K562 (cell line): ENCODE data around the gene NTM. TPM values are rescaled to one million over a fixed set of nuclear protein-coding genes. Genes with fewer than 3 reads are reported as not detected.

Source experiments
- ATAC-seq: fragments of 200-7000 bp; cut with Tn5 transposase; 3 replicates; pipeline ENCODE4 v1.9.1; 2020; ENCODE audit warnings: moderate library complexity
- BruUV-seq: library from RNA; stranded (reverse); fragments of 400-500 nt; replicated peaks from 2 replicates; lab custom pipeline; 2021; lab: Mats Ljungman, UMichigan
- CTCF ChIA-PET: fragments of 300-600 bp; formaldehyde crosslinking; extraction: SDS; loops from one replicate; lab custom pipeline; 2021; ENCODE audit warnings: low intra/inter-chr PET ratio; lab: Yijun Ruan, JAX
- POLR2A ChIA-PET: fragments of 300-600, 350-650 bp; sonication (Branson Sonifier 250); formaldehyde crosslinking; extraction: SDS; loops from one replicate; lab custom pipeline; 2021; ENCODE audit warnings: antibody characterized with exemption, inconsistent platforms; lab: Yijun Ruan, JAX
- DNase-seq, 4 experiments: peaks; one replicate each; pipeline versions ENCODE4 v3.0.0 to v3.0.0-alpha.2; 2011 to 2018; ENCODE audit warnings: low spot score in 3 of 4, mixed read lengths in 3 of 4; ENCODE audit errors: extremely low read depth in 1 of 4
- FAIRE-seq: peaks from 2 replicates; lab custom pipeline; 2011; peaks lifted over from hg19 to GRCh38; lab: Jason Lieb, UNC
- H2AFZ ChIP-seq: 2 replicates; pipeline ENCODE4 v1.6.0; 2011; ENCODE audit warnings: low read depth, low read length, control low read depth, inconsistent platforms
- H3K27ac ChIP-seq: fragments of 200-600 bp; 3 replicates; pipeline ENCODE4 v1.8.0; 2011; ENCODE audit warnings: low read depth, mild to moderate bottlenecking, control low read depth, inconsistent platforms, low read length, moderate library complexity, mixed read lengths; ENCODE audit errors: extremely low read depth
- H3K27me3 ChIP-seq, 2 experiments: fragments of 300-600 bp in 1 of 2; 2 replicates in 1 of 2; 3 replicates in 1 of 2; pipeline versions ENCODE4 v1.6.0 to v1.8.0; 2011; ENCODE audit warnings: inconsistent platforms in 2 of 2, low read length in 2 of 2, mild to moderate bottlenecking in 1 of 2, mixed read lengths in 1 of 2, moderate library complexity in 1 of 2; ENCODE audit not compliant: control insufficient read depth in 2 of 2, insufficient read depth in 2 of 2
- H3K36me3 ChIP-seq: fragments of 300-600 bp; 3 replicates; pipeline ENCODE4 v1.8.0; 2011; ENCODE audit warnings: mild to moderate bottlenecking, low read length, inconsistent platforms; ENCODE audit not compliant: control insufficient read depth, insufficient read depth
- H3K4me1 ChIP-seq, 2 experiments: fragments of 200-600 bp in 1 of 2; replicated peaks in 1 of 2; 2 replicates in 1 of 2; 3 replicates in 1 of 2; pipeline versions ENCODE4 v1.5.1 to v1.8.0; 2011; ENCODE audit warnings: inconsistent platforms in 2 of 2, low read length in 2 of 2, mild to moderate bottlenecking in 1 of 2, mixed read lengths in 1 of 2, moderate library complexity in 1 of 2; ENCODE audit not compliant: control insufficient read depth in 2 of 2, insufficient read depth in 2 of 2
- H3K4me2 ChIP-seq: 2 replicates; pipeline ENCODE4 v1.6.1; 2011; ENCODE audit warnings: low read length, control low read depth, inconsistent platforms, mixed read lengths; ENCODE audit not compliant: insufficient read depth
- H3K4me3 ChIP-seq: fragments of 200-600 bp; sonication (generic), shearing (Covaris generic); 2 replicates; pipeline ENCODE4 v1.5.1; 2016; ENCODE audit warnings: control low read depth, inconsistent platforms
- H3K79me2 ChIP-seq: fragments of 200-600 bp; 3 replicates; pipeline ENCODE4 v1.8.0; 2011; ENCODE audit warnings: low read length, inconsistent platforms; ENCODE audit not compliant: control insufficient read depth, insufficient read depth
- H3K9ac ChIP-seq, 2 experiments: 2 replicates each; pipeline versions ENCODE4 v1.6.0 to v1.6.1; 2011; ENCODE audit warnings: low read depth in 2 of 2, low read length in 2 of 2, control low read depth in 1 of 2, inconsistent platforms in 1 of 2, mild to moderate bottlenecking in 1 of 2, mixed read lengths in 1 of 2; ENCODE audit not compliant: insufficient read depth in 1 of 2
- H3K9me1 ChIP-seq: one replicate; pipeline ENCODE4 v1.6.0; 2011; ENCODE audit warnings: inconsistent platforms, mild to moderate bottlenecking, low read length, moderate library complexity; ENCODE audit not compliant: control insufficient read depth, insufficient read depth
- H3K9me3 ChIP-seq: replicated peaks from 2 replicates; pipeline ENCODE4 v1.5.1; 2011; ENCODE audit warnings: low read depth, low read length, inconsistent platforms; ENCODE audit not compliant: control insufficient read depth, insufficient read depth
- H4K20me1 ChIP-seq: replicated peaks from 2 replicates; pipeline ENCODE4 v1.6.1; 2011; ENCODE audit warnings: low read length, inconsistent platforms, mixed read lengths; ENCODE audit not compliant: control insufficient read depth, insufficient read depth
- FOXK2 ChIP-seq, 2 experiments: fragments of 450-650 bp; IDR thresholded peaks in 1 of 2; conservative IDR thresholded peaks in 1 of 2; 2 replicates each; pipeline ENCODE4 v1.6.1; 2016; ENCODE audit warnings: low read depth in 2 of 2, mild to moderate bottlenecking in 1 of 2
- HDAC8 ChIP-seq: fragments of 450-650 bp; IDR thresholded peaks from 2 replicates; pipeline ENCODE4 v1.6.1; 2016; ENCODE audit warnings: mild to moderate bottlenecking, missing genetic modification characterization, moderate library complexity, missing compliant biosample characterization
- HMGN3 ChIP-seq: IDR thresholded peaks from 2 replicates; pipeline ENCODE4 v1.6.1; 2011; ENCODE audit warnings: borderline replicate concordance, low read depth, mild to moderate bottlenecking, mixed read lengths, low read length; ENCODE audit not compliant: insufficient read length; ENCODE audit errors: extremely low read depth
- POLR3G ChIP-seq: IDR thresholded peaks from 2 replicates; pipeline ENCODE4 v1.6.1; 2011; ENCODE audit not compliant: insufficient read length, insufficient replicate concordance; ENCODE audit errors: extremely low read depth
- YY1 ChIP-seq, 3 experiments: IDR thresholded peaks; 2 replicates each; pipeline ENCODE4 v1.6.1; 2011; ENCODE audit warnings: low read length in 2 of 3, mild to moderate bottlenecking in 2 of 3, moderate library complexity in 2 of 3, borderline replicate concordance in 1 of 3, control low read depth in 1 of 3, low read depth in 1 of 3; ENCODE audit not compliant: insufficient read depth in 3 of 3, insufficient replicate concordance in 2 of 3, control insufficient read depth in 1 of 3, insufficient read length in 1 of 3; ENCODE audit errors: extremely low read depth in 1 of 3
- ZNF174 ChIP-seq: fragments of 250-450 bp; sonication (Bioruptor Pico); IDR thresholded peaks from 2 replicates; pipeline ENCODE4 v1.4.0; 2020; ENCODE audit warnings: mild to moderate bottlenecking
- ZNF253 ChIP-seq: fragments of 250-450 bp; sonication (Bioruptor Pico); conservative IDR thresholded peaks from 2 replicates; pipeline ENCODE4 v1.6.1; 2021; ENCODE audit warnings: mild to moderate bottlenecking
- ZNF561 ChIP-seq: fragments of 450-650 bp; formaldehyde crosslinking; conservative IDR thresholded peaks from 2 replicates; pipeline ENCODE4 v1.4.0; 2020; ENCODE audit warnings: mild to moderate bottlenecking, moderate library complexity
- ZNF717 ChIP-seq: fragments of 250-450 bp; sonication (Bioruptor Pico); IDR thresholded peaks from 2 replicates; pipeline ENCODE4 v1.5.0; 2021
- ZNF830 ChIP-seq: fragments of 250-450 bp; sonication (Bioruptor Pico); IDR thresholded peaks from 2 replicates; pipeline ENCODE4 v1.5.0; 2021; ENCODE audit warnings: mild to moderate bottlenecking
- in situ Hi-C: fragments of 300-500 bp; cut with MboI; formaldehyde crosslinking; loops from 4 replicates; pipeline ENCODE4 v1.15.0; 2018; ENCODE audit warnings: inconsistent platforms, mixed read lengths
- intact Hi-C: fragments of 100-400 bp; cut with micrococcal nuclease; formaldehyde crosslinking; loops from 2 replicates; pipeline ENCODE4 v1.14.2; 2022
- polyA plus RNA-seq, 8 experiments: library from polyadenylated mRNA; depleted of rRNA in 4 of 8; stranded (reverse) in 5 of 8; unstranded in 3 of 8; fragments of >200 nt; fragmentation: Nextera tagmentation in 2 of 8; fragmentation: Illumina TruSeq in 1 of 8; extraction: Ambion mirVana in 2 of 8; extraction: Trizol in 1 of 8; gene quantifications; 2 replicates each; pipeline versions ENCODE4 v1.2.1 to v1.2.3, GENCODE V29; 2011 to 2014; ENCODE audit warnings: inconsistent platforms in 1 of 8, missing spikeins in 1 of 8
- total RNA-seq, 7 experiments: library from RNA; depleted of rRNA in 6 of 7; stranded (reverse); fragments of >200 nt in 6 of 7; fragmentation: Illumina TruSeq in 2 of 7; extraction: Trizol in 2 of 7; gene quantifications; 2 replicates each; pipeline versions ENCODE4 v1.2.1 to v1.2.3, GENCODE V29; 2011 to 2021; ENCODE audit warnings: low replicate concordance in 1 of 7
- TF ChIP-seq, protein P1 (sequence below): IDR thresholded peaks from 2 replicates; pipeline ENCODE4 v1.6.1; 2011; ENCODE audit warnings: borderline replicate concordance, low read depth, mild to moderate bottlenecking, moderate library complexity, low read length; ENCODE audit not compliant: insufficient read depth, poor library complexity, severe bottlenecking
- TF ChIP-seq, protein P2 (sequence below): fragments of 200-400 bp; formaldehyde crosslinking; IDR thresholded peaks from 2 replicates; pipeline ENCODE4 v1.6.1; 2017; ENCODE audit warnings: mild to moderate bottlenecking, low read depth, low read length, moderate library complexity
- TF ChIP-seq, protein P3 (sequence below): conservative IDR thresholded peaks from 2 replicates; pipeline ENCODE4 v1.6.1; 2011; ENCODE audit warnings: low read depth, mild to moderate bottlenecking, low read length; ENCODE audit not compliant: control insufficient read depth

NTM gene
- total and polyA plus RNA-seq, 9 of the 15 experiments (the other 6 are each of a cell fraction or from before 2014, with no cell fraction given) = not detected

GRCh38 chr11:131691181-131692041 lies 321.0 kb downstream of the NTM start (continued):
- TF ChIP-seq, protein P1, sequence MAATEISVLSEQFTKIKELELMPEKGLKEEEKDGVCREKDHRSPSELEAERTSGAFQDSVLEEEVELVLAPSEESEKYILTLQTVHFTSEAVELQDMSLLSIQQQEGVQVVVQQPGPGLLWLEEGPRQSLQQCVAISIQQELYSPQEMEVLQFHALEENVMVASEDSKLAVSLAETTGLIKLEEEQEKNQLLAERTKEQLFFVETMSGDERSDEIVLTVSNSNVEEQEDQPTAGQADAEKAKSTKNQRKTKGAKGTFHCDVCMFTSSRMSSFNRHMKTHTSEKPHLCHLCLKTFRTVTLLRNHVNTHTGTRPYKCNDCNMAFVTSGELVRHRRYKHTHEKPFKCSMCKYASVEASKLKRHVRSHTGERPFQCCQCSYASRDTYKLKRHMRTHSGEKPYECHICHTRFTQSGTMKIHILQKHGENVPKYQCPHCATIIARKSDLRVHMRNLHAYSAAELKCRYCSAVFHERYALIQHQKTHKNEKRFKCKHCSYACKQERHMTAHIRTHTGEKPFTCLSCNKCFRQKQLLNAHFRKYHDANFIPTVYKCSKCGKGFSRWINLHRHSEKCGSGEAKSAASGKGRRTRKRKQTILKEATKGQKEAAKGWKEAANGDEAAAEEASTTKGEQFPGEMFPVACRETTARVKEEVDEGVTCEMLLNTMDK = peak; percentile 72

- DNase-seq (no peak), ATAC-seq (no peak), FAIRE-seq (no peak)
- H4K20me1 ChIP-seq = no peaks in the 10 kb centered on the region
- H3K9me3 ChIP-seq = no peaks in the 10 kb centered on the region
- H3K79me2 ChIP-seq = no peaks in the 10 kb centered on the region
- H2AFZ ChIP-seq = no peak overlapping the region
- no peaks in the 10 kb centered on the region for H3K36me3 ChIP-seq
- no peaks in the 10 kb centered on the region for H3K9me1 ChIP-seq
- no peak overlapping the region for H3K4me2 ChIP-seq
- H3K9ac ChIP-seq = no peak overlapping the region
- ChIA-PET CTCF (no interaction called here), POLR2A (no interaction called here)
- no TSS peak for BruUV-seq
- no peak overlapping the region for H3K4me3 ChIP-seq
- H3K27ac ChIP-seq = no peak overlapping the region
- peaks cover 0 to 3% of the 10 kb centered on the region in 2 experiments; a peak in 1 of 5 replicates for H3K27me3 ChIP-seq
- intact Hi-C loops = loop anchor here (5.0 kb wide), 3 partner anchors 335 to 1375 kb away; no protein-coding TSS in a partner anchor
- peaks cover 0 to 16% of the 10 kb centered on the region in 2 experiments; a peak in 2 of 5 replicates for H3K4me1 ChIP-seq
- in situ Hi-C loops = no loop called here
- TF ChIP-seq POLR3G (no peak), ZNF174 (CRISPR knock-in tag) (no peak), ZNF253 (CRISPR knock-in tag) (no peak), HMGN3 (no peak), ZNF561 (CRISPR knock-in tag) (no peak), FOXK2 (conservative IDR thresholded peaks at IDR 0.05 in 1 of 2, IDR thresholded peaks at IDR 0.05 in 1 of 2; ENCODE audit: low read depth in 2 of 2) (no peak), ZNF830 (no peak), ZNF717 (CRISPR knock-in tag) (no peak), HDAC8 (tag) (no peak), YY1 (IDR thresholded peaks at IDR 0.05; ENCODE audit: borderline replicate concordance in 1 of 3, control insufficient read depth in 1 of 3, extremely low read depth in 1 of 3, insufficient read depth in 3 of 3, insufficient read length in 1 of 3, insufficient replicate concordance in 2 of 3, low read depth in 1 of 3, low read length in 2 of 3) (no peak)
- TF ChIP-seq, protein P2, sequence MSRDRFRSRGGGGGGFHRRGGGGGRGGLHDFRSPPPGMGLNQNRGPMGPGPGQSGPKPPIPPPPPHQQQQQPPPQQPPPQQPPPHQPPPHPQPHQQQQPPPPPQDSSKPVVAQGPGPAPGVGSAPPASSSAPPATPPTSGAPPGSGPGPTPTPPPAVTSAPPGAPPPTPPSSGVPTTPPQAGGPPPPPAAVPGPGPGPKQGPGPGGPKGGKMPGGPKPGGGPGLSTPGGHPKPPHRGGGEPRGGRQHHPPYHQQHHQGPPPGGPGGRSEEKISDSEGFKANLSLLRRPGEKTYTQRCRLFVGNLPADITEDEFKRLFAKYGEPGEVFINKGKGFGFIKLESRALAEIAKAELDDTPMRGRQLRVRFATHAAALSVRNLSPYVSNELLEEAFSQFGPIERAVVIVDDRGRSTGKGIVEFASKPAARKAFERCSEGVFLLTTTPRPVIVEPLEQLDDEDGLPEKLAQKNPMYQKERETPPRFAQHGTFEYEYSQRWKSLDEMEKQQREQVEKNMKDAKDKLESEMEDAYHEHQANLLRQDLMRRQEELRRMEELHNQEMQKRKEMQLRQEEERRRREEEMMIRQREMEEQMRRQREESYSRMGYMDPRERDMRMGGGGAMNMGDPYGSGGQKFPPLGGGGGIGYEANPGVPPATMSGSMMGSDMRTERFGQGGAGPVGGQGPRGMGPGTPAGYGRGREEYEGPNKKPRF = no peak
- TF ChIP-seq, protein P3, sequence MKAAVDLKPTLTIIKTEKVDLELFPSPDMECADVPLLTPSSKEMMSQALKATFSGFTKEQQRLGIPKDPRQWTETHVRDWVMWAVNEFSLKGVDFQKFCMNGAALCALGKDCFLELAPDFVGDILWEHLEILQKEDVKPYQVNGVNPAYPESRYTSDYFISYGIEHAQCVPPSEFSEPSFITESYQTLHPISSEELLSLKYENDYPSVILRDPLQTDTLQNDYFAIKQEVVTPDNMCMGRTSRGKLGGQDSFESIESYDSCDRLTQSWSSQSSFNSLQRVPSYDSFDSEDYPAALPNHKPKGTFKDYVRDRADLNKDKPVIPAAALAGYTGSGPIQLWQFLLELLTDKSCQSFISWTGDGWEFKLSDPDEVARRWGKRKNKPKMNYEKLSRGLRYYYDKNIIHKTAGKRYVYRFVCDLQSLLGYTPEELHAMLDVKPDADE = no peak
These were observed 321.7 kb downstream of the NTM start for GRCh38 chr11:131692151-131692550.
